Smooth muscle cell (in vitro differentiated cells): Measurements from ENCODE around the gene AHNAK. TPM values are rescaled to one million over a fixed set of nuclear protein-coding genes. Genes with fewer than 3 reads are reported as not detected.

Experiments used
- DNase-seq: peaks from one replicate; lab custom pipeline; 2025; ENCODE audit not compliant: unreplicated experiment; lab: John Stamatoyannopoulos, UW
- H2AFZ ChIP-seq: fragments of 200-600 bp; sonication (generic); 2 replicates; pipeline ENCODE4 v1.6.0; 2016; ENCODE audit warnings: antibody characterized with exemption, low read depth, mild to moderate bottlenecking
- H3F3A ChIP-seq: fragments of 200-600 bp; sonication (generic); 2 replicates; pipeline ENCODE4 v1.6.0; 2017; ENCODE audit warnings: antibody characterized with exemption, low read depth
- H3K27ac ChIP-seq: fragments of 200-600 bp; sonication (generic); 2 replicates; pipeline ENCODE4 v1.5.1; 2016; ENCODE audit warnings: low read depth, mild to moderate bottlenecking
- H3K27me3 ChIP-seq: fragments of 200-600 bp; sonication (generic); 2 replicates; pipeline ENCODE4 v1.6.1; 2016; ENCODE audit warnings: low read depth, mild to moderate bottlenecking
- H3K36me3 ChIP-seq: fragments of 200-600 bp; sonication (generic); 2 replicates; pipeline ENCODE4 v1.5.1; 2016; ENCODE audit warnings: low read depth
- H3K4me1 ChIP-seq: fragments of 200-600 bp; sonication (generic); 2 replicates; pipeline ENCODE4 v1.5.1; 2016; ENCODE audit warnings: low read depth
- H3K4me2 ChIP-seq: fragments of 200-600 bp; sonication (generic); 2 replicates; pipeline ENCODE4 v1.6.0; 2016; ENCODE audit warnings: mild to moderate bottlenecking
- H3K4me3 ChIP-seq: fragments of 200-600 bp; sonication (generic); 2 replicates; pipeline ENCODE4 v1.5.1; 2016; ENCODE audit warnings: mild to moderate bottlenecking
- H3K79me2 ChIP-seq: fragments of 200-600 bp; sonication (generic); 2 replicates; pipeline ENCODE4 v1.6.0; 2016; ENCODE audit warnings: low read depth, mild to moderate bottlenecking
- H3K9ac ChIP-seq: fragments of 200-600 bp; sonication (generic); 2 replicates; pipeline ENCODE4 v1.6.0; 2016; ENCODE audit warnings: low read depth
- H3K9me3 ChIP-seq: fragments of 200-600 bp; sonication (generic); replicated peaks from 2 replicates; pipeline ENCODE4 v1.5.1; 2016; ENCODE audit warnings: low read depth
- H4K20me1 ChIP-seq: fragments of 200-600 bp; sonication (generic); 2 replicates; pipeline ENCODE4 v1.6.0; 2016; ENCODE audit warnings: low read depth
- CTCF ChIP-seq: fragments of 200-600 bp; sonication (generic); IDR thresholded peaks from 2 replicates; pipeline ENCODE4 v1.5.1; 2017; ENCODE audit warnings: borderline replicate concordance, mild to moderate bottlenecking, antibody characterized with exemption; ENCODE audit not compliant: insufficient read depth, poor library complexity, severe bottlenecking
- WGBS: methylation state at CpG from one replicate; pipeline ENCODE4 v1.1.7; 2016; ENCODE audit warnings: low lambda C conversion rate; 5-methylcytosine and 5-hydroxymethylcytosine counted together
- polyA plus RNA-seq: library from polyadenylated mRNA; unstranded; fragments of >200 nt; fragmentation: Nextera tagmentation; extraction: Ambion mirVana; gene quantifications from 2 replicates; pipeline ENCODE4 v1.2.1, GENCODE V29; 2016
- total RNA-seq: library from RNA; depleted of rRNA; stranded (reverse); fragments of >200 nt; gene quantifications from 2 replicates; pipeline ENCODE4 v1.2.3, GENCODE V29; 2014

Gene AHNAK
- total and polyA plus RNA-seq, 2 experiments from 2014 or later: 27.2 to 229 TPM

GRCh38 chr11:62546929-62547625, 471 bp upstream of the AHNAK start:
- H2AFZ ChIP-seq: peak overlapping the region; percentile 42
- peak overlapping the region; percentile 93 for H3K4me2 ChIP-seq
- peak overlapping the region; percentile 75 for H3K27ac ChIP-seq
- peaks cover 38% of the 10 kb centered on the region for H3K4me1 ChIP-seq
- no peaks in the 10 kb centered on the region for H3K27me3 ChIP-seq
- no peak for TF ChIP-seq CTCF
- H3K9ac ChIP-seq: peak overlapping the region; percentile 70
- peak overlapping the region; percentile 76 for H3K4me3 ChIP-seq
- peaks cover 34% of the 10 kb centered on the region for H4K20me1 ChIP-seq
- peaks cover 40% of the 10 kb centered on the region for H3K79me2 ChIP-seq
- no peak for DNase-seq
- peaks cover 3% of the 10 kb centered on the region for H3F3A ChIP-seq
- 1% methylated on average over 35 of the region's 40 CpGs for WGBS
- H3K36me3 ChIP-seq: no peaks in the 10 kb centered on the region
- H3K9me3 ChIP-seq: no peaks in the 10 kb centered on the region

DNA sequence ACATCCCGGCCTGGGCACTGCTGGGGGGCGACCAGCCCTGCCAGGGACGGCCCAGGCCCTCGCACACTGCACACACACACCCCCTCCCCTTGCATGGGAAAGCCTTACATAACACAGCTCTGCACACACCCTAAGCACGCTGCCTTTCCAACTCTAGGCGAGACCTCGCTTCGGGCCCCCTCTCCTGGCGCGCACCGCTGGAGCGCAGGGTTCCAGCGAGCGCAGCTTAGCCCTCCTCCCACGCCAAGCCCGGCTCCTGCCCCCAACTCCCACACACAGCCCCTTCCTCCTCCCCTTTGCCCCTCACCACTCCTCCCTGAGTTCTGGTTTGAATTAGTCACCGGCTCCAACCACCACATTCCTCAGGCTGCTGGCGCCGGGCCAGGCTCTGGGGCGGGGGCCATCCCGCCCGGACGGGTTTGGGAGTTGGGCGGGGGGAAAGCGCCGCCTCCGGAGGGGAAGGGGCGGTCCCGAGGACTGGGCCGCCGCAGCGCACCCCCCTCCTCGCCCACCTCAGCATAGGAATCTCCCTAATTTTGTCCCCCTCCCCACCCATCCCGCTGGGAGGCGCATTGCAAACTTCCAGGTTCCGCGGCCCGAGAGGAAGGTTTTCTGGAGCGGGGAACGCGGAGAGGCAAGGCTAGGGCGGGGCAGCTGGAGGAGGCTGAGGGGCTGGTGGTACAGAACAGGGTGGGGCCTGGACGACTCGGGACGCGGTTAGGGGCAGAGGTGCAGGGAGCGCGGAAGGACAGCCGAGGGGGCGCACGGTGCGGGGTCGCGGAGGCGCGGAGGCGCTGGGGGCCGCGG, 966 bp downstream of the AHNAK start:
- Histone ChIP-seq H3K9ac (peak overlapping the region; percentile 70), H4K20me1 (peaks cover 49% of the 10 kb centered on the region), H3K36me3 (no peaks in the 10 kb centered on the region), H2AFZ (no peak overlapping the region), H3K4me1 (peaks cover 32% of the 10 kb centered on the region), H3K27ac (peak overlapping the region; percentile 75), H3F3A (peaks cover 3% of the 10 kb centered on the region), H3K4me3 (peak overlapping the region; percentile 76), H3K4me2 (peak overlapping the region; percentile 93), H3K27me3 (no peaks in the 10 kb centered on the region), H3K79me2 (peaks cover 54% of the 10 kb centered on the region), H3K9me3 (no peaks in the 10 kb centered on the region)
- TF ChIP-seq CTCF: peak; percentile 13
- peak; percentile 82 for DNase-seq
- WGBS: under 1% methylated on average over 22 of the region's 59 CpGs

- Histone ChIP-seq H3F3A (peaks cover 3% of the 10 kb centered on the region), H4K20me1 (peaks cover 57% of the 10 kb centered on the region), H3K79me2 (peaks cover 63% of the 10 kb centered on the region), H3K9ac (peak overlapping the region; percentile 70), H3K4me2 (peak overlapping the region; percentile 93), H3K4me1 (peaks cover 32% of the 10 kb centered on the region), H3K9me3 (no peaks in the 10 kb centered on the region), H3K36me3 (no peaks in the 10 kb centered on the region), H3K4me3 (peak overlapping the region; percentile 76), H3K27me3 (no peaks in the 10 kb centered on the region), H2AFZ (no peak overlapping the region), H3K27ac (peak overlapping the region; percentile 75)
- 2% methylated on average over 32 of the region's 32 CpGs for WGBS
- TF ChIP-seq CTCF: no peak
- no peak for DNase-seq
These were observed 1.8 kb downstream of the AHNAK start for GRCh38 chr11:62544581-62545436.
